ENCODE measurements around the gene PVALB.

PVALB gene

GRCh38 chr22:36776722-36777121 is 40.1 kb downstream of the PVALB start:
- peak overlapping the region in 3 of 5 donors; percentile 7 to 67 (median 33) for H3K9ac ChIP-seq (ENCODE audit: low read length in 5 of 5)
- H3K4me3 ChIP-seq (ENCODE audit: low read depth in 1 of 5, low read length in 5 of 5): peak overlapping the region in 4 of 5 donors; percentile 31 to 50 (median 41)
- no peaks in the 10 kb centered on the region for H3K9me3 ChIP-seq (ENCODE audit: control insufficient read depth in 5 of 5, low read length in 5 of 5)
- H3K36me3 ChIP-seq (ENCODE audit: control insufficient read depth in 5 of 5, insufficient read depth in 5 of 5, low read length in 5 of 5): peaks cover 0 to 7% (median 2%) of the 10 kb centered on the region in 5 donors
- no peak overlapping the region for H3K27ac ChIP-seq (ENCODE audit: low read depth, low read length)
- H3K27me3 ChIP-seq (ENCODE audit: control insufficient read depth in 5 of 5, insufficient read depth in 4 of 5, low read length in 5 of 5): no peaks in the 10 kb centered on the region
- peaks cover 9 to 20% (median 18%) of the 10 kb centered on the region in 5 donors for H3K4me1 ChIP-seq (ENCODE audit: control insufficient read depth in 5 of 5, insufficient read depth in 5 of 5, low read length in 5 of 5)

GRCh38 chr22:36775964-36776669 is 40.7 kb downstream of the PVALB start, which contains the start of gene IFT27:
Gene IFT27 (minus strand): TSS chr22:36776119. CDS start chr22:36775707, 412 bp downstream.
- Histone ChIP-seq H3K36me3 (ENCODE audit: control insufficient read depth in 5 of 5, insufficient read depth in 5 of 5, low read length in 5 of 5) (peaks cover 0 to 7% (median 6%) of the 10 kb centered on the region in 5 donors), H3K9me3 (ENCODE audit: control insufficient read depth in 5 of 5, low read length in 5 of 5) (no peaks in the 10 kb centered on the region), H3K4me3 (ENCODE audit: low read depth in 1 of 5, low read length in 5 of 5) (peak within 1 kb of the TSS; percentile 66 to 82 (median 76)), H3K27me3 (ENCODE audit: control insufficient read depth in 5 of 5, insufficient read depth in 4 of 5, low read length in 5 of 5) (no peaks in the 10 kb centered on the region), H3K27ac (ENCODE audit: low read depth, low read length) (no peak within 1 kb of the TSS), H3K4me1 (ENCODE audit: control insufficient read depth in 5 of 5, insufficient read depth in 5 of 5, low read length in 5 of 5) (peaks cover 9 to 19% (median 16%) of the 10 kb centered on the region in 5 donors), H3K9ac (ENCODE audit: low read length in 5 of 5) (peak within 1 kb of the TSS; percentile 42 to 86 (median 66))

- H3K27ac ChIP-seq (ENCODE audit: low read depth, low read length): no peak overlapping the region
- no peaks in the 10 kb centered on the region for H3K9me3 ChIP-seq (ENCODE audit: control insufficient read depth in 5 of 5, low read length in 5 of 5)
- peaks cover 9 to 23% (median 19%) of the 10 kb centered on the region in 5 donors for H3K4me1 ChIP-seq (ENCODE audit: control insufficient read depth in 5 of 5, insufficient read depth in 5 of 5, low read length in 5 of 5)
- peak overlapping the region; percentile 66 to 82 (median 76) for H3K4me3 ChIP-seq (ENCODE audit: low read depth in 1 of 5, low read length in 5 of 5)
- H3K27me3 ChIP-seq (ENCODE audit: control insufficient read depth in 5 of 5, insufficient read depth in 4 of 5, low read length in 5 of 5): no peaks in the 10 kb centered on the region
- peak overlapping the region; percentile 42 to 86 (median 66) for H3K9ac ChIP-seq (ENCODE audit: low read length in 5 of 5)
- H3K36me3 ChIP-seq (ENCODE audit: control insufficient read depth in 5 of 5, insufficient read depth in 5 of 5, low read length in 5 of 5): peaks cover 0 to 7% (median 6%) of the 10 kb centered on the region in 5 donors
Measured at GRCh38 chr22:36775586-36775963, 41.3 kb downstream of the PVALB start.

GRCh38 chr22:36773935-36774334 is 42.9 kb downstream of the PVALB start:
- peaks cover 0 to 7% (median 6%) of the 10 kb centered on the region in 5 donors for H3K36me3 ChIP-seq (ENCODE audit: control insufficient read depth in 5 of 5, insufficient read depth in 5 of 5, low read length in 5 of 5)
- no peak overlapping the region for H3K4me3 ChIP-seq (ENCODE audit: low read depth in 1 of 5, low read length in 5 of 5)
- no peak overlapping the region for H3K9ac ChIP-seq (ENCODE audit: low read length in 5 of 5)
- no peaks in the 10 kb centered on the region for H3K9me3 ChIP-seq (ENCODE audit: control insufficient read depth in 5 of 5, low read length in 5 of 5)
- peaks cover 9 to 30% (median 22%) of the 10 kb centered on the region in 5 donors for H3K4me1 ChIP-seq (ENCODE audit: control insufficient read depth in 5 of 5, insufficient read depth in 5 of 5, low read length in 5 of 5)
- no peak overlapping the region for H3K27ac ChIP-seq (ENCODE audit: low read depth, low read length)
- H3K27me3 ChIP-seq (ENCODE audit: control insufficient read depth in 5 of 5, insufficient read depth in 4 of 5, low read length in 5 of 5): peaks cover 0 to 3% (median 0%) of the 10 kb centered on the region in 5 donors

- H3K27ac ChIP-seq (ENCODE audit: low read depth, low read length): no peak overlapping the region
- H3K4me1 ChIP-seq (ENCODE audit: control insufficient read depth in 5 of 5, insufficient read depth in 5 of 5, low read length in 5 of 5): peaks cover 9 to 30% (median 22%) of the 10 kb centered on the region in 5 donors
- no peak overlapping the region for H3K9ac ChIP-seq (ENCODE audit: low read length in 5 of 5)
- H3K4me3 ChIP-seq (ENCODE audit: low read depth in 1 of 5, low read length in 5 of 5): no peak overlapping the region
- no peaks in the 10 kb centered on the region for H3K9me3 ChIP-seq (ENCODE audit: control insufficient read depth in 5 of 5, low read length in 5 of 5)
- H3K27me3 ChIP-seq (ENCODE audit: control insufficient read depth in 5 of 5, insufficient read depth in 4 of 5, low read length in 5 of 5): peaks cover 0 to 3% (median 0%) of the 10 kb centered on the region in 5 donors
- H3K36me3 ChIP-seq (ENCODE audit: control insufficient read depth in 5 of 5, insufficient read depth in 5 of 5, low read length in 5 of 5): peaks cover 0 to 9% (median 6%) of the 10 kb centered on the region in 5 donors
Measured at GRCh38 chr22:36772451-36772850, 44.4 kb downstream of the PVALB start.

GRCh38 chr22:36771356-36772063 is 45.3 kb downstream of the PVALB start:
- Histone ChIP-seq H3K4me1 (ENCODE audit: control insufficient read depth in 5 of 5, insufficient read depth in 5 of 5, low read length in 5 of 5) (peaks cover 9 to 27% (median 18%) of the 10 kb centered on the region in 5 donors), H3K9ac (ENCODE audit: low read length in 5 of 5) (no peak overlapping the region), H3K9me3 (ENCODE audit: control insufficient read depth in 5 of 5, low read length in 5 of 5) (no peaks in the 10 kb centered on the region), H3K27me3 (ENCODE audit: control insufficient read depth in 5 of 5, insufficient read depth in 4 of 5, low read length in 5 of 5) (peaks cover 0 to 3% (median 0%) of the 10 kb centered on the region in 5 donors), H3K36me3 (ENCODE audit: control insufficient read depth in 5 of 5, insufficient read depth in 5 of 5, low read length in 5 of 5) (peaks cover 0 to 17% (median 12%) of the 10 kb centered on the region in 5 donors), H3K4me3 (ENCODE audit: low read depth in 1 of 5, low read length in 5 of 5) (no peak overlapping the region), H3K27ac (ENCODE audit: low read depth, low read length) (no peak overlapping the region)

- H3K9ac ChIP-seq (ENCODE audit: low read length in 5 of 5): no peak overlapping the region
- no peak overlapping the region for H3K4me3 ChIP-seq (ENCODE audit: low read depth in 1 of 5, low read length in 5 of 5)
- H3K4me1 ChIP-seq (ENCODE audit: control insufficient read depth in 5 of 5, insufficient read depth in 5 of 5, low read length in 5 of 5): peaks cover 5 to 25% (median 16%) of the 10 kb centered on the region in 5 donors
- H3K36me3 ChIP-seq (ENCODE audit: control insufficient read depth in 5 of 5, insufficient read depth in 5 of 5, low read length in 5 of 5): peaks cover 2 to 25% (median 17%) of the 10 kb centered on the region in 5 donors
- H3K27ac ChIP-seq (ENCODE audit: low read depth, low read length): no peak overlapping the region
- H3K27me3 ChIP-seq (ENCODE audit: control insufficient read depth in 5 of 5, insufficient read depth in 4 of 5, low read length in 5 of 5): peaks cover 0 to 3% (median 0%) of the 10 kb centered on the region in 5 donors
- H3K9me3 ChIP-seq (ENCODE audit: control insufficient read depth in 5 of 5, low read length in 5 of 5): no peaks in the 10 kb centered on the region
Measured at GRCh38 chr22:36770513-36771231, 46.2 kb downstream of the PVALB start.

GRCh38 chr22:36769541-36770512 is 47.0 kb downstream of the PVALB start:
- Histone ChIP-seq H3K9me3 (ENCODE audit: control insufficient read depth in 5 of 5, low read length in 5 of 5) (no peaks in the 10 kb centered on the region), H3K27me3 (ENCODE audit: control insufficient read depth in 5 of 5, insufficient read depth in 4 of 5, low read length in 5 of 5) (peaks cover 0 to 3% (median 0%) of the 10 kb centered on the region in 5 donors), H3K27ac (ENCODE audit: low read depth, low read length) (no peak overlapping the region), H3K4me3 (ENCODE audit: low read depth in 1 of 5, low read length in 5 of 5) (no peak overlapping the region), H3K9ac (ENCODE audit: low read length in 5 of 5) (no peak overlapping the region), H3K4me1 (ENCODE audit: control insufficient read depth in 5 of 5, insufficient read depth in 5 of 5, low read length in 5 of 5) (peaks cover 0 to 17% (median 8%) of the 10 kb centered on the region in 5 donors), H3K36me3 (ENCODE audit: control insufficient read depth in 5 of 5, insufficient read depth in 5 of 5, low read length in 5 of 5) (peaks cover 2 to 34% (median 22%) of the 10 kb centered on the region in 5 donors)

GRCh38 chr22:36768616-36769015 is 48.2 kb downstream of the PVALB start:
- Histone ChIP-seq H3K27me3 (ENCODE audit: control insufficient read depth in 5 of 5, insufficient read depth in 4 of 5, low read length in 5 of 5) (peaks cover 0 to 3% (median 0%) of the 10 kb centered on the region in 5 donors), H3K4me3 (ENCODE audit: low read depth in 1 of 5, low read length in 5 of 5) (no peak overlapping the region), H3K9ac (ENCODE audit: low read length in 5 of 5) (no peak overlapping the region), H3K4me1 (ENCODE audit: control insufficient read depth in 5 of 5, insufficient read depth in 5 of 5, low read length in 5 of 5) (peaks cover 0 to 15% (median 10%) of the 10 kb centered on the region in 5 donors), H3K36me3 (ENCODE audit: control insufficient read depth in 5 of 5, insufficient read depth in 5 of 5, low read length in 5 of 5) (peaks cover 2 to 42% (median 25%) of the 10 kb centered on the region in 5 donors), H3K27ac (ENCODE audit: low read depth, low read length) (no peak overlapping the region), H3K9me3 (ENCODE audit: control insufficient read depth in 5 of 5, low read length in 5 of 5) (no peaks in the 10 kb centered on the region)

Data from subcutaneous abdominal adipose tissue (tissue), 5 donors.